Measurements from ENCODE around the gene TUBA4A. TPM values are rescaled to one million over a fixed set of nuclear protein-coding genes. Genes with fewer than 3 reads are reported as not detected.

Gene TUBA4A
- 100 to 1,000 TPM; 221 TPM for total RNA-seq

DNA sequence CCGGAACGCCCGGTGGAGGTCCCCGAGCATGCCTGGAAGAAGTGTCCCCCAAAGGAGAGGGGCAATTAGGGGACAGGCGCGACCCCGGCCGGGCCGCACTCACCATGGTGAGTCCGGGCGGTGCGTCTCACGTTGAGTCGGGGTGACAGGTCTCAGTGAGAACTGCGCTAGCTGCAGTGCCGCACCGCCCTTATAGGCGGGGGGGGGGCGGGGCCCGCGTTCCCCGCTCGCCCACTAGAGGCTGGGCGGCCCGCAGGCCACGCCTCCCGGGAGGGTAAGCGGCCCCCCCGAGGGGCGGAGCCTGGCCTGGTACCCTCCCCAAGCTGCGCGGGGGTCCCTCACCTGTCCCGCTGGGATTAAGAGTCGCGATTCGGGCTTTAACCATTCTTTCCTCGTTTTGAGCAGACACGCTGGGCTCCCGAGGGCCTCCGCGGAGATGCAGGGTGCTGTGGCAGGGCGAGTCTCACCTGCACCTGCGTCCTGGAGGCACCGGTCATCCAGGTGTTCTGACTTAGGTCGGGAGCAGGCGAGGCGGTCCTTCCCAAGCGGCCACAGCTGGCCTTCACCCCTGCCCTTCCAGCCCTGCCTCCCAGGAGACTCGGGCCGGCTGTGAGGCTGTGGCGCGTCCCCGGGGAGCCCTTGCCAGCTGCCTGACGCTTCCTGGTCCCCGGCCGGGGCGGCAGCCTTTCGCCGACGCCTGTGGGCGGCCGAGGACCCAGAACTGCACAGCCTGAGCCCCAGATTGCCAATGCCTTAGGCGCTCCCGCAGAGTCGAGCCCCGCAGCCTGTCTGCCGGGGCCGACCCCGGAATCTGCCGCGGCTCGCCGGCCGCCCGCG, at the start of gene TUBA4A:
Gene TUBA4A (minus strand): TSS at position 166 of the 837 bp plus-strand sequence. CDS start 60 bp downstream, at position 106.
- POLR2A ChIA-PET = interaction anchor here (0.6 to 5.1 kb wide), 10 partner anchors 9 to 134 kb away, joined by 4 to 57 read pairs (median 12); partner anchors contain the start of genes ABCB6, ANKZF1, ATG9A and CNPPD1
- CTCF ChIA-PET = interaction anchor here (0.6 to 6.4 kb wide), 7 partner anchors 8 to 274 kb away, joined by 3 to 56 read pairs (median 6); partner anchors contain the start of genes DNAJB2, GLB1L, NHEJ1 and STK16

DNA sequence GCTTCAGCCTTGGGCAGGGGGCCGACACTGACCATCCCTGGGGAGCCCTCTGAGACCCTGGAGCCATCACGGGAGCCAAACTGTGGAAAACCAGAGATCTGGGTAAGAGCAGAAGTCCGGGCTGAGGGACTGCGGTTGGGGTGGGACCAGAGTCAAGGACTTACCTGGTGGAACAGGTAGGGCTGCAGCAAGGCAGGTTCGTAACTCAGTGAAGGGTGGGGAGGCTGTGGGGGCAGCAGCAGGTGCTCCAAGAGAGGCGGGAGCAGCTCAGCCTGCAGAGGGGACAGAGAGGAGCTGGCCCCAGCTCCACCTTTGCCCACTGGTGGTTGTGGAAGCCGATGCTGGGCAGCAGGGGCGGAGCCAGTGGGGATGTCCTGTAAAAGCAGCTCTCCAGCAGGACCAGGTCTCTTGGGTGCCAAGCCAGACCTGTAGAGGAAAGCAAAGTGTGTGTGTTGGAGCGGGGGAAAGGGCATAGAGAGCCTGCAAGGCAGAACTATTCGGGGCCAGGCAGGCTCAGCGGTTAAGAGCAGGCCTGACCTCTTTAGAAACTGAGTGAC, 48.8 kb upstream of the TUBA4A start:
- ChIA-PET CTCF (no interaction called here), POLR2A (no interaction called here)

DNA sequence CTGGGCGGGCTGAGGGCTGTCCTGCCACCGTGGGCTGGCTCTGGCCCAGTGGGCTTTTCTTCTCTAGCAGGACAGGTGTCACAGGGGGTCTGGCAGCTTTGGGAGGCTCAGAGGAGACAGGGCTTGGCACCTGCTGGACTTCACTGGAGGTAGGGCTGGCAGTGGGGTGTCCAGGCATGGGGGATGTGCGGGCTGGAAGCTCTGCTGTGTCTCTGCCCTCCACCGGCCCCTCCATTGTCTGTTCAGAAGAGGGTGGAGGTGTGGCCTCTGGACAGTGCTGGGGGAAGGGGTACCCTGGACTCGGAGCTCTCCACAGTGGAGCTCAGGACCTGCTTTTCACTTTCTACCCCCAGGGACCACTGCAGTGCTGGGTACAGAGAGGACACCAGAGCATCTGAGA, 46.3 kb upstream of the TUBA4A start:
- ChIA-PET CTCF (interaction anchor here (0.6 to 3.1 kb wide), 7 partner anchors 20 to 141 kb away, joined by 3 to 18 read pairs (median 4); partner anchors contain the start of genes DNAJB2 and NHEJ1), POLR2A (no interaction called here)

- ChIA-PET POLR2A (no interaction called here), CTCF (interaction anchor here (0.6 to 3.1 kb wide), 9 partner anchors 20 to 141 kb away, joined by 3 to 18 read pairs (median 4); partner anchors contain the start of genes CNPPD1, DNAJB2 and NHEJ1)
These were observed 45.6 kb upstream of the TUBA4A start for GRCh38 chr2:219299372-219299760.

DNA sequence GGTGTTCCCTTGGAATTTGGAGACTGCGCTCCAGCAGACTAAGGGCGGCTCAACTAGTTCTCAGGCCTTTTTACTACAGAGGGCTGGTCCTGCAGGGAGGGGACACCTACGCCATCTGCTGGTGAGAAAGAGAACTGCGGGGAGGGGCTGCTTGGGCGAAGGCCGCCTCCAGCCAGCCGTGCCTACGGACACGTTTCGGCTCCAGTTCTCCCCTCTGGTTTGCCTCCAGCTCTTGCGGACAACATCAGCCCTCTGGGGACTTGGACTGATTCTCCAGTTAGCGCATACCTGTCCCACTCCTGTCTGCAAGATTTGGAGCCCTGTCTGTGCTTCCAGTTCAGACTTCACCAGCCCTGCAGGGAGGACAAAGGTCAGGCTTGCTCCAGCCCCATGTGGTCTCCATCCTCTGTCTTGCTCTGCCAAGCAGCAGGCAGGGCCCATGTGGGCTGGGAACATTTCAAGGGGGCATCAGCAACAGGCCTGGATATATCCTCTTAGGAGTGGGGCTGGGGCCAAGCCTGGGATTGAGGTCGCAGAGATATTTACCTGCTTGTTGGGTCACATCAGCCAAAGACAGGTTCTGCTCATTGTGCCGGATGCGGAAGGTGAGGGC, 45.1 kb upstream of the TUBA4A start:
- CTCF ChIA-PET = interaction anchor here (0.6 to 3.1 kb wide), 10 partner anchors 8 to 240 kb away, joined by 3 to 18 read pairs (median 4); partner anchors contain the start of genes CNPPD1 and NHEJ1
- POLR2A ChIA-PET = no interaction called here

DNA sequence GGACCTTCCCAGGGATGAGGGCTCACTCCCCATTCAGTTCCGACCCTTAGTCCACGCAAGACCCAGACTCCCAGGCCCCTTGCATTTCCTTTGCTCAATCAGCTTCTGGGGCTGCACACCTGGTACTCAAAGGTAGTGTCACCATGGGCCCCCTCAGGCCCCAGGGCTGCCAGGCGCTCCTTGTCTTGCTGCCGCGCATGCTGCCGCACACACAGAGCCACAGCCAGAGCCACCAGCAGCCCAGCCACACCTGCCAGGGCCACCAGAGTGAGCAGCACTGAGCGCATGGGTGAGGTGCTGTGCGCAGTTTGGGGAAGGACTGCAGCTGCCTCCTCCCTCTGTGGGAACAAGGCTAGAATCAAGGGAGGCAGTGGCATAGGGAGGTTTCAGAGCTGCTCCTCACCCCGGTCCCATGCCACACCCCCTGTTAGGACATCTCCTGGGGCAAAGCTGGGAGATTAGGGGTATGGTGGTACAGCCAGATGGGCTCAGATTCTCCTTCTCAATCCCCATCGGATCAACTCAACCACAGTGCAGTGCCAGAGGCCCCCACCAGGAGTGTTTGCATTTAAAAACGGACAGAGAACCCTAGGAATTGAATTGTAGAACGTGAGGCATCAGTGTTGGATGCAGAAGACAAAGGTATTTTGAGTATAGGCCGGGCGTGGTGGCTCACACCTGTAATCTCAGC, 44.2 kb upstream of the TUBA4A start:
- CTCF ChIA-PET = interaction anchor here (0.8 to 3.1 kb wide), 9 partner anchors 9 to 239 kb away, joined by 3 to 18 read pairs (median 4); partner anchors contain the start of gene NHEJ1
- POLR2A ChIA-PET = no interaction called here

DNA sequence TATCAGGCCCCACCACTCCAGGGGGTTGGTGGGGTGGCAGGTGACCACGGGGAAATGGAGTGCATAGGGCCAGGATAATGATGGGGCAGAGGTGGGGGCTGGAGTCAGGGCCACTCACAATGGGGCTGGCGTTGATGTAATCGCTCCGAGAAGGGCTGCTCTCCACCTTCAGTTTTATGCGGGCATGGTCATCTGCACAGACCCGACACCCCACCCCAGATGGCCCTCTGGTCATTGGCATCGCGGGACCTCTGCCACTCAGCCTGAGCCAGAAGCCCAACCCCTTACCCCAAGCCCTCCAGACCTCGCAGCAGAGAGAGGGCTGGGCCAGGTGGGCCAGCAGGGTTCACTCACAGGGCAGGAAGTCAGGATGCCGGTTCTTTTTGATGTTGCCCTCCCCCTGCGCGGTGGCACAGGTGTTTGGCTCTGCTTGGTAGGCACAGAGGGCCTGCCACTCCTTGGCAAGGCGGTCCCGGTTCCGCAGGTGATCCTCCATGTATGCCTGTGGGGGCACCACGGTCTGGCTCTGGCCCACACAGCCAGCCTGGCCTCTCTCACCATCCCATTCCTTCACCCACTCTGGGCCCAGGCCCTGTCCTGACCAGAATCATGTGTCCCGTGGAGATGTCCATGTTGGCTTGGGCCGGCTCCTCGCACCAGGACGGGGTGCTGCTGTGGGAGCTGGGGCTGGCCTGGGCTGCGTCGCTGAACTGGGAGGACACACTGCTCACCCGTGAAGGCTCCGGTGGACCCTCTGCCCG, 43.1 kb upstream of the TUBA4A start:
- POLR2A ChIA-PET = no interaction called here
- CTCF ChIA-PET = interaction anchor here (0.6 to 1.6 kb wide), 4 partner anchors 18 to 137 kb away, joined by 3 to 5 read pairs (median 3); no protein-coding TSS in a partner anchor

DNA sequence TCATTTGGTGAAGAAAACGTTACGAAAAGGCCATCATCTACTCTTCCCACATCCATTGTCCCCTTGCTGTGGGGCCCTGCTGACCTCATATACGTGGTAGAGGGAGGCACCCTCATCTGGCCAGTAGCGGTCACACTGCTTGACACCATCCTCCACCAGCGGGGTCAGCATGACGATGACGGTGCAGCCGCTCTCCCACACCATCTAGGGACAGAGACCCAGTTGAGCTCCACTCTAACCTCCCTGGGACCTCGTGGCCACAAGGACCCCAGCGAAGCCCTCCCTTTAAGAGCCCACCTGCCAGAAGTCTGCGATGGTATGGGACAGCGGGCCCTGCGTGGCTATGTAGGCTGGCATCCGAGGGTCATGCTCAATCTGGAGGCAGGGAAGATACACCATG, 42.4 kb upstream of the TUBA4A start:
- ChIA-PET POLR2A (interaction anchor here (3.2 kb wide), 1 partner anchor 17 kb away, joined by 26 read pairs; the partner anchor contains the start of gene DNAJB2), CTCF (interaction anchor here (1.3 to 4.9 kb wide), 11 partner anchors 9 to 889 kb away, joined by 3 to 76 read pairs (median 10); partner anchors contain the start of genes DNAJB2, NHEJ1, TUBA4A and TUBA4B)

DNA sequence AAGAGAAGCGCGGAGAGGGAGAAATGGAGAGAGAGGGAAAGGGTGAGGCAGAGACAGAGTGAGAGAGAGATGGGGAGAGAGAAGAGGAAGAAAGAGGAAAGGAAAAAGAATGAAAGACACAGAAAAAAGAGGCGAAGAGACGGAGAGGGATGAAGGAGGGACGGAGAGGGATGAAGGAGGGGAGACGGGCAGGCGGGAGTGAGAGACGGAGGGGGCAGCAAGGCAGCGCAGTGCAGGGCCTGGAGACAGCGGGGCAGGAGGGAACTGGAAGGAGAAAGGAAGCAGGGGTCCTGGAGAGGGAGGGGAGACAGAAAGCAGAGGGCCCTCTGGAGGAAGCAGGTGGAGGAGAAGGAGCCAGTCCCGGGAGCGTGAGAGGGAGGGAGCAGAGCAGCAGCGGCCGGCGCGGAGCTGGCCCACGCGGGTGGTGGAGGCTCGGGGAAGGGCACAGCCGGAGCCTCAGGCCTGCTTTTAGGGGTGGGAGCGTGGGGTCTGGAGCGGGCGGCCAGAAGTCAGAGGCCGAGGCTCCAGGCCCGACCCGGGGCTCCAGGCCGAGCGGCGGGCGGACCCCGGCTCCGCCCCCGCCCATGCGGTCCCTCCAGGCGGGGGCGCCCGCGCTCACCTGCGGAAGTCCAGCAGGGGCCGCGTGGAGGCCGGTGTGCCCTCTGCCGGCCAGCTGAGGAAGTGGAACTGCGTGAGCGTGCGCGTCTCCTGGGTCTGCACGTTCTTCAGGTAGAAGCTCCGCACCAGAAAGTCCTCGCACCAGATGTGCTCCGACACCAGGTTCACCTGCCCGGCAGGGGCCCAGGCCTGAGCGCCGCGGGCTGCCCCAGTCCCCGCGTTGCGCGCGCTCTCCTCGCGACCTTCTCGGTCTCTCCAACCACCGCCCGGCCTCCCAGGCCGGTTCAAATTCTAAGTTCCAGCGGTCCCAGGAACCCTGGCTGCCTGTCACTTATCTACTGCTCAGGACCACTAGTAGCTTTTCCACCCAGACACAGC, 40.9 kb upstream of the TUBA4A start:
- CTCF ChIA-PET = interaction anchor here (0.5 to 4.9 kb wide), 49 partner anchors 8 to 888 kb away, joined by 3 to 76 read pairs (median 5); partner anchors contain the start of genes CNPPD1, DNAJB2, DNPEP and GLB1L

GRCh38 chr2:219293736-219294231, 40.1 kb upstream of the TUBA4A start:
- ChIA-PET POLR2A (interaction anchor here (3.2 kb wide), 1 partner anchor 15 kb away, joined by 26 read pairs; the partner anchor contains the start of gene DNAJB2), CTCF (interaction anchor here (2.1 to 4.9 kb wide), 6 partner anchors 10 to 314 kb away, joined by 5 to 76 read pairs (median 22); partner anchors contain the start of genes DNAJB2, TUBA4A and TUBA4B)

More for the DNA sequence above, 40.9 kb upstream of the TUBA4A start:
- POLR2A ChIA-PET = interaction anchor here (0.5 to 3.2 kb wide), 8 partner anchors 8 to 587 kb away, joined by 3 to 26 read pairs (median 6); partner anchors contain the start of genes ANKZF1, ATG9A, DNAJB2 and GLB1L

GRCh38 chr2:219292616-219293015, 38.9 kb upstream of the TUBA4A start:
- CTCF ChIA-PET = interaction anchor here (0.9 to 4.9 kb wide), 3 partner anchors 9 to 134 kb away, joined by 3 to 36 read pairs (median 35); partner anchors contain the start of genes TUBA4A and TUBA4B

DNA sequence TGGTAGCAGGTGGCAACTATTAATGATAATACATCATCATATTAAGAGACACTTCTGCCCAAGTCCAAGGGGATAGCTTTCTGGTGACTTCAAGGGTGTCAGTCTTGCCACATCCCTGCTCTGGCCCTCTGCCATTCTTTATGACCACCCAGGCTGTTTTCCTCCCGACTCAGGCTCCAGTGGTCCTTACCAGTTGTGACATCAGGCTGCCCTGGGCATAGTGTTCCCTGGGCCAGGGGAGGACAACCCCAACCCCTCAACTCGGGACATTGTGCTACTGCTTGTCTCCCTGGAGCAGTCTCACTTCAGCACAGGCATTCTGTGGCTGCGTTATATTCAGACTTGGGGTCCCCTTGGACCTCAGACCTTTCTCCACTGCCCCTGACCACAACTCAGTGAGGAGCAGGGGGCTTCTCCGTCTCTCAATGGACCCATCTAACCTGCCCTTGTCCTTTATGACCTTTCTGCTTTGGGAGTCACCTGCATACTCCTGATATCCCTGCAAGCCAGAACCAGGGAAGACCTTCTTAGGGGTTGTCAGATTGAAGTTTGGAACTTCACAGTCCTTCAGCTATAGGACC, 38.3 kb upstream of the TUBA4A start:
- ChIA-PET POLR2A (no interaction called here), CTCF (interaction anchor here (3.4 to 4.9 kb wide), 2 partner anchors 9 to 14 kb away, joined by 19 to 36 read pairs; partner anchors contain the start of gene DNAJB2)

More at GRCh38 chr2:219292616-219293015, 38.9 kb upstream of the TUBA4A start:
- POLR2A ChIA-PET = no interaction called here

- CTCF ChIA-PET = interaction anchor here (1.1 to 4.9 kb wide), 3 partner anchors 8 to 115 kb away, joined by 5 to 36 read pairs (median 19); partner anchors contain the start of gene DNAJB2
- POLR2A ChIA-PET = no interaction called here
These were observed 37.7 kb upstream of the TUBA4A start for GRCh38 chr2:219291394-219291793.

DNA sequence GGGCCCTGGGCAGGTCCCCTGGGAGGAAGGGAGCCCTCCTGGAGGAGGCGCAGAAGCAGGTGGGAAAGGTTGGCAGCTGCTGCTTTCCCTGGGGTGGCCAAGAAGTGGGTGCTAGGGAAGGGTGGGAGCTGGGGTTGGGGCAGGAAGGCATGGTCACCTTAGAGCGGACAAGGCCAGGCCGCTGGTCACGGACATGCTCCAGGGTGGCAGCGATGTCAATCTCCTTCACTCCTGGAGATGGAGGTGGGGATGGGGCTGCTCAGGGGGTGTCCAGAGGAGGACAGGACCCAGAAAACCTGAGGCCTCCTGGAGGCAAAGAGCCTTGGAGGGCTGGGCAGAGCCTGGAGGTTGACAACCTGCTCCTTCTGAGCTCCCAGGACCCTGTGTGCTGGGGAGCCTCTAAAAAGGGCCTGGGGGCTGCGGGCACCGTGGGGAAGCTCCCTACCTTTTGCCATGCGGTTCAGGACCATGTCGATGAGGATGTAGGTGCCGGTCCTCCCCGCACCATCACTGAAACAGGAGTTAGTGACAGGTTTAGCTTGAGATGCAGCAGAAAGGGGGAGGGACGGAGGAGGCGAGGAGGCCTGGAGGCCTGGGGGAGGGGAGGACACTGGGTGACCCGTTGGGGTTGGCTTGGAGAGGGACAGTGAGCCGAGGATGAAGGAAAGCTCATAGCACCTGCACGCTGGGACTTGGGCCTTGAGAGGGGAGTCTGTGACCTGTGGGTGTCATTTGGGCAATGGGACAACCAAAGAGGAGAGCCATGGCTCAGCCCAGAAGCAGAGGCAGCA, 36.9 kb upstream of the TUBA4A start:
- POLR2A ChIA-PET = no interaction called here

More for the DNA sequence above, 36.9 kb upstream of the TUBA4A start:
- CTCF ChIA-PET = interaction anchor here (1.1 to 3.4 kb wide), 2 partner anchors 12 to 115 kb away, joined by 5 to 19 read pairs; partner anchors contain the start of gene DNAJB2

Measured in activated CD8-positive, alpha-beta memory T cell treated with anti-CD3 and anti-CD28 coated beads for 36 hours (primary cell).